Measurements from ENCODE around the gene OTUB1.

Gene OTUB1

GRCh38 chr11:64015935-64016845, 30.0 kb downstream of the OTUB1 start:
- peaks cover 0 to 11% (median 2%) of the 10 kb centered on the region in 3 experiments for H3K27me3 ChIP-seq (ENCODE audit: control insufficient read depth in 3 of 3, insufficient read depth in 3 of 3, low read depth in 1 of 3, low read length in 3 of 3)
- H3K4ac ChIP-seq (ENCODE audit: low read length) = no peak overlapping the region
- no CpG with 5 or more reads among the region's 35 CpGs for WGBS, 2 donors (ENCODE audit: extremely low coverage in 2 of 2, insufficient read length in 2 of 2, insufficient replicate concordance in 1 of 2)

GRCh38 chr11:64017945-64018224, 31.6 kb downstream of the OTUB1 start:
- H4K8ac ChIP-seq (ENCODE audit: low read depth, low read length) = no peak overlapping the region

More at GRCh38 chr11:64015935-64016845, 30.0 kb downstream of the OTUB1 start:
- H3K18ac ChIP-seq (ENCODE audit: low read length) = peak overlapping the region; percentile 76
- H2BK15ac ChIP-seq (ENCODE audit: low read length) = peak overlapping the region; percentile 37
- peak overlapping the region; percentile 3 for H2BK12ac ChIP-seq (ENCODE audit: low read length)
- DNase-seq (ENCODE audit: low spot score) = no peak
- no peak overlapping the region for H2BK5ac ChIP-seq (ENCODE audit: low read length)
- peak overlapping the region; percentile 93 for H3K23ac ChIP-seq (ENCODE audit: low read depth, low read length, poor library complexity)
- peaks cover 6 to 24% of the 10 kb centered on the region in 2 donors for H3K4me1 ChIP-seq (ENCODE audit: control insufficient read depth in 2 of 2, insufficient read depth in 1 of 2, low read depth in 1 of 2, low read length in 2 of 2)
- H4K91ac ChIP-seq (ENCODE audit: low read depth, low read length, poor library complexity) = no peak overlapping the region
- no peak overlapping the region for H3K4me2 ChIP-seq (ENCODE audit: insufficient read depth, low read length, poor library complexity, severe bottlenecking)
- no peaks in the 10 kb centered on the region for H3K9me3 ChIP-seq (replicated peaks in 1 of 2; ENCODE audit: control insufficient read depth in 2 of 2, insufficient read depth in 1 of 2, low read depth in 1 of 2, low read length in 2 of 2)
- H3K14ac ChIP-seq (ENCODE audit: low read length) = peak overlapping the region; percentile 17
- H4K8ac ChIP-seq (ENCODE audit: low read depth, low read length) = no peak overlapping the region
- peak overlapping the region; percentile 21 for H3K9ac ChIP-seq (ENCODE audit: low read depth, low read length, poor library complexity)
- no peak overlapping the region for H3K4me3 ChIP-seq (ENCODE audit: low read length in 2 of 2)
- H2AK5ac ChIP-seq (ENCODE audit: low read depth, low read length) = peak overlapping the region; percentile 94
- peaks cover 2% of the 10 kb centered on the region for H3K79me1 ChIP-seq (ENCODE audit: low read depth, low read length)
- no peak overlapping the region for H3K27ac ChIP-seq (replicated peaks; ENCODE audit: low read length)
- no peak overlapping the region for H2AFZ ChIP-seq (ENCODE audit: low read length)
- no peaks in the 10 kb centered on the region for H3K36me3 ChIP-seq (replicated peaks in 1 of 2; ENCODE audit: control insufficient read depth in 2 of 2, insufficient read depth in 2 of 2, low read length in 2 of 2)
- H2BK120ac ChIP-seq (ENCODE audit: low read depth, low read length) = no peak overlapping the region

GRCh38 chr11:64018310-64018709, 32.1 kb downstream of the OTUB1 start:
- no peak overlapping the region for H2BK12ac ChIP-seq (ENCODE audit: low read length)
- H2BK15ac ChIP-seq (ENCODE audit: low read length) = peak overlapping the region; percentile 55
- H3K4ac ChIP-seq (ENCODE audit: low read length) = no peak overlapping the region
- peak overlapping the region; percentile 88 for H2AK5ac ChIP-seq (ENCODE audit: low read depth, low read length)
- no peak overlapping the region for H2AFZ ChIP-seq (ENCODE audit: low read length)
- no peak overlapping the region for H3K14ac ChIP-seq (ENCODE audit: low read length)
- H2BK120ac ChIP-seq (ENCODE audit: low read depth, low read length) = no peak overlapping the region
- no peak overlapping the region for H3K23ac ChIP-seq (ENCODE audit: low read depth, low read length, poor library complexity)
- H3K9me3 ChIP-seq (replicated peaks in 1 of 2; ENCODE audit: control insufficient read depth in 2 of 2, insufficient read depth in 1 of 2, low read depth in 1 of 2, low read length in 2 of 2) = no peaks in the 10 kb centered on the region
- H2BK5ac ChIP-seq (ENCODE audit: low read length) = peak overlapping the region; percentile 13
- H3K27me3 ChIP-seq (ENCODE audit: control insufficient read depth in 3 of 3, insufficient read depth in 3 of 3, low read depth in 1 of 3, low read length in 3 of 3) = peaks cover 0 to 11% (median 2%) of the 10 kb centered on the region in 3 experiments
- H3K4me2 ChIP-seq (ENCODE audit: insufficient read depth, low read length, poor library complexity, severe bottlenecking) = no peak overlapping the region
- DNase-seq (ENCODE audit: low spot score) = no peak
- H3K36me3 ChIP-seq (replicated peaks in 1 of 2; ENCODE audit: control insufficient read depth in 2 of 2, insufficient read depth in 2 of 2, low read length in 2 of 2) = no peaks in the 10 kb centered on the region
- H3K4me1 ChIP-seq (ENCODE audit: control insufficient read depth in 2 of 2, insufficient read depth in 1 of 2, low read depth in 1 of 2, low read length in 2 of 2) = peaks cover 13 to 38% of the 10 kb centered on the region in 2 donors
- WGBS, 2 donors (ENCODE audit: extremely low coverage in 2 of 2, insufficient read length in 2 of 2, insufficient replicate concordance in 1 of 2) = no CpG with 5 or more reads among the region's 8 CpGs
- H3K27ac ChIP-seq (replicated peaks; ENCODE audit: low read length) = no peak overlapping the region
- H3K9ac ChIP-seq (ENCODE audit: low read depth, low read length, poor library complexity) = no peak overlapping the region
- H3K18ac ChIP-seq (ENCODE audit: low read length) = peak overlapping the region; percentile 27
- H3K79me1 ChIP-seq (ENCODE audit: low read depth, low read length) = peaks cover 2% of the 10 kb centered on the region
- H4K8ac ChIP-seq (ENCODE audit: low read depth, low read length) = no peak overlapping the region
- H3K4me3 ChIP-seq (ENCODE audit: low read length in 2 of 2) = no peak overlapping the region
- H4K91ac ChIP-seq (ENCODE audit: low read depth, low read length, poor library complexity) = no peak overlapping the region

More at GRCh38 chr11:64017945-64018224, 31.6 kb downstream of the OTUB1 start:
- H3K79me1 ChIP-seq (ENCODE audit: low read depth, low read length) = peaks cover 2% of the 10 kb centered on the region
- H3K36me3 ChIP-seq (replicated peaks in 1 of 2; ENCODE audit: control insufficient read depth in 2 of 2, insufficient read depth in 2 of 2, low read length in 2 of 2) = no peaks in the 10 kb centered on the region
- H3K4me2 ChIP-seq (ENCODE audit: insufficient read depth, low read length, poor library complexity, severe bottlenecking) = no peak overlapping the region
- no peak overlapping the region for H3K23ac ChIP-seq (ENCODE audit: low read depth, low read length, poor library complexity)
- DNase-seq (ENCODE audit: low spot score) = no peak
- peak overlapping the region; percentile 56 for H3K14ac ChIP-seq (ENCODE audit: low read length)
- H2AK5ac ChIP-seq (ENCODE audit: low read depth, low read length) = peak overlapping the region; percentile 88
- no peak overlapping the region for H2BK5ac ChIP-seq (ENCODE audit: low read length)
- peak overlapping the region; percentile 98 for H3K4ac ChIP-seq (ENCODE audit: low read length)
- H2BK15ac ChIP-seq (ENCODE audit: low read length) = no peak overlapping the region
- no peak overlapping the region for H4K91ac ChIP-seq (ENCODE audit: low read depth, low read length, poor library complexity)
- peak overlapping the region; percentile 41 for H2BK12ac ChIP-seq (ENCODE audit: low read length)
- peak overlapping the region; percentile 71 for H3K18ac ChIP-seq (ENCODE audit: low read length)
- H3K9ac ChIP-seq (ENCODE audit: low read depth, low read length, poor library complexity) = no peak overlapping the region
- no peak overlapping the region for H2BK120ac ChIP-seq (ENCODE audit: low read depth, low read length)
- H2AFZ ChIP-seq (ENCODE audit: low read length) = no peak overlapping the region
- no CpG with 5 or more reads among the region's 7 CpGs for WGBS, 2 donors (ENCODE audit: extremely low coverage in 2 of 2, insufficient read length in 2 of 2, insufficient replicate concordance in 1 of 2)
- H3K27ac ChIP-seq (replicated peaks; ENCODE audit: low read length) = no peak overlapping the region
- peaks cover 0 to 11% (median 2%) of the 10 kb centered on the region in 3 experiments for H3K27me3 ChIP-seq (ENCODE audit: control insufficient read depth in 3 of 3, insufficient read depth in 3 of 3, low read depth in 1 of 3, low read length in 3 of 3)
- peaks cover 13 to 38% of the 10 kb centered on the region in 2 donors for H3K4me1 ChIP-seq (ENCODE audit: control insufficient read depth in 2 of 2, insufficient read depth in 1 of 2, low read depth in 1 of 2, low read length in 2 of 2)
- H3K4me3 ChIP-seq (ENCODE audit: low read length in 2 of 2) = no peak overlapping the region
- no peaks in the 10 kb centered on the region for H3K9me3 ChIP-seq (replicated peaks in 1 of 2; ENCODE audit: control insufficient read depth in 2 of 2, insufficient read depth in 1 of 2, low read depth in 1 of 2, low read length in 2 of 2)
